Omental fat pad (tissue), 4 donors: ENCODE data around the gene SLC24A4. TPM values are rescaled to one million over a fixed set of nuclear protein-coding genes. Genes with fewer than 3 reads are reported as not detected.

Experiments used
- ATAC-seq: fragments of 150-250 bp; one replicate; pipeline ENCODE4 v1.9.1; 2016; ENCODE audit warnings: mild to moderate bottlenecking, moderate library complexity; ENCODE audit not compliant: low FRiP score
- DNase-seq: peaks from one replicate; pipeline ENCODE4 v3.0.0-alpha.2; 2019; ENCODE audit warnings: low spot score
- total RNA-seq, 4 donors: library from RNA; depleted of rRNA; stranded (reverse); fragments of >200 nt; gene quantifications; one replicate each; pipeline ENCODE4 v1.1.0, GENCODE V29; 2016
- TF ChIP-seq, protein P1 (sequence below), 3 donors: fragments of 450-650 bp; IDR thresholded peaks; one replicate each; pipeline ENCODE4 v1.5.1; 2016 to 2017; ENCODE audit warnings: antibody characterized with exemption in 3 of 3, mild to moderate bottlenecking in 3 of 3, moderate library complexity in 2 of 3

Gene SLC24A4
- total RNA-seq, 4 donors from 2014 or later: 0.48 to 2.2 (median 0.79) TPM

DNA sequence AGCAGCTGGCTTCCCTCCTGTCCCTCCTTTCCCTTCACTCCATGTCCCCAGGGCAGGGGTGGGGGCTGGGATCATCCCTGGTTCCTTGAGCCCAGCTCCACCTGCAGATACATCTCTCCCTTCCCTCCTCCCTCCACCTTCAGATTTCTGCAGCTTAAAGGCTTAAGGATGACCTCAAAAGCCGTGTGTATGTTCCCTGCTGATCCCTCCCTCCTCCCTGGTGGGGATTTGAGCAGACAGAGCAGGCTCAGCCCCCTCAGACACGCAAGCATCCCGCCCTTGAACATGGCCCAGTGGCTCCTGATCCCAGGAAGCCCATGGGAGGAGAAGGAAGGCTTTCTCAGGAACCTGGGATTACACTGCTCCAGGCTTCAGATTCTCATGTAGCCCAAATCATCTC lies 107.7 kb downstream of the SLC24A4 start:
- TF ChIP-seq, protein P1, sequence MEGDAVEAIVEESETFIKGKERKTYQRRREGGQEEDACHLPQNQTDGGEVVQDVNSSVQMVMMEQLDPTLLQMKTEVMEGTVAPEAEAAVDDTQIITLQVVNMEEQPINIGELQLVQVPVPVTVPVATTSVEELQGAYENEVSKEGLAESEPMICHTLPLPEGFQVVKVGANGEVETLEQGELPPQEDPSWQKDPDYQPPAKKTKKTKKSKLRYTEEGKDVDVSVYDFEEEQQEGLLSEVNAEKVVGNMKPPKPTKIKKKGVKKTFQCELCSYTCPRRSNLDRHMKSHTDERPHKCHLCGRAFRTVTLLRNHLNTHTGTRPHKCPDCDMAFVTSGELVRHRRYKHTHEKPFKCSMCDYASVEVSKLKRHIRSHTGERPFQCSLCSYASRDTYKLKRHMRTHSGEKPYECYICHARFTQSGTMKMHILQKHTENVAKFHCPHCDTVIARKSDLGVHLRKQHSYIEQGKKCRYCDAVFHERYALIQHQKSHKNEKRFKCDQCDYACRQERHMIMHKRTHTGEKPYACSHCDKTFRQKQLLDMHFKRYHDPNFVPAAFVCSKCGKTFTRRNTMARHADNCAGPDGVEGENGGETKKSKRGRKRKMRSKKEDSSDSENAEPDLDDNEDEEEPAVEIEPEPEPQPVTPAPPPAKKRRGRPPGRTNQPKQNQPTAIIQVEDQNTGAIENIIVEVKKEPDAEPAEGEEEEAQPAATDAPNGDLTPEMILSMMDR (IDR thresholded peaks at IDR 0.05): no peak
- DNase-seq (no peak), ATAC-seq (no peak)

DNA sequence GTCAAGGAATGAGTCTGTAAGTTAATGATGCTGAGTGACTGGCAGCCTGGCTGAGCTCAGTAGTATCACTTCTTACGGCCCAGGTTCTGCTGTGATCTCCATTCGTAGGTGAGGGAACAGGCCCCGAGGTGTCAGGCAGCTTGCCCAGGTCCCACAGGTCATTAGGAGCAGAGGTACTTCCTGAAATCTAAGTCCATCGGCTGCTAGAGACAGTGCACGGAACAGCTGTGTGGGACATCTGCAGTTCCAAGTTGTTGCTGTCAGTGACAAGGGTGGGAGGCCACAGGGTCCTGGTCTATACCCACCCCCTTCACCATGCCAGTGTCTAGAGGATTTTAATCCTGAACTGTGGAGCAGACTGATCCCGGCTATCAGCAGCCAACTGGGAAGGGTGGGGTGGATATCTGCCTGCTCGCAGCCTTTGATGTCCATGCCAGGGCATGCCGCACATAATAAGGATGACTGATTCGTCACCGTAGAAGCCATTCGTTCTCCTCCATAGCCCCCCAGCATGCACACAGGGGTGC lies 108.3 kb downstream of the SLC24A4 start:
- TF ChIP-seq, protein P1 (IDR thresholded peaks at IDR 0.05): no peak
- ATAC-seq: no peak

DNA sequence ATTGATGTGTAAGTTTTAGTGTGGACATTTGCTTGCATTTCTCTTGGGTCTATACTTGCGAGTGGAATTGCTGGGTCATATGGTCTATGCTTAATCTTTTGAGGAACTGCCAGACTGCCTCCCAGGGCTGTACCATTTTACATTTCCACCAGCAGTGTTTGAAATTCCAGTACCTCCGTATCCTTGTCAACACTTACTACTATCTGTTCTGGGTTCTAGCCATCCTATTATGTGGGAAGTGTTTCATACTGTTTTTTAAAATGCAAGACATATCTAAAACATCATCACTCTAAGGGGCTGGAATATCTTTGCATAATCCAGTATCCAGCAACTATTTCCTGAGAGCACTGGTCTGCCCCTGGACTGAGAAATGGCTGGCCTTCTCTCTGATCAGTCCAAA lies 110.4 kb downstream of the SLC24A4 start:
- ATAC-seq: no peak
- no peak for DNase-seq
- TF ChIP-seq, protein P1 (IDR thresholded peaks at IDR 0.05): no peak

More for the DNA sequence above, 108.3 kb downstream of the SLC24A4 start:
- no peak for DNase-seq

DNA sequence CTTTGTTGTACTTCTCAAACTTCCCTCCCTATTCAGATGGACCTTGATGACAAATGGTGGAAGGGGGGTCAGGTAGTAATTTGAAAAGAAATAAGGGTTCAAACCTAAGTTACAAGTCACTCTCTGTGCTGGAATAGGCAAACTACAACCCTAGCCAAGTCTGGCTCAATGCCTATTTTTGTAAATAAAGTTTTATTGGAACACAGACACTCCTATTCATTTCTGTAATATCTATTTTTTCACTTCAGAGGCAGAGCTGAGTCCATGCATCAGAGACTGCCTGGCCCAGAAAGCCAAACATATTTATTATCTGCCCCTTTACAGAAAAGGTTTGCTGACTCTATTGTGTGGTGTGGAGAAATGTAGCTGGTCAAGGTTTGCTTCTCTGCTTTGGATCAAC lies 112.2 kb downstream of the SLC24A4 start:
- no peak for DNase-seq
- ATAC-seq: no peak
- TF ChIP-seq, protein P1 (IDR thresholded peaks at IDR 0.05): no peak

GRCh38 chr14:92436115-92436776 lies 113.3 kb downstream of the SLC24A4 start:
- ATAC-seq: no peak
- no peak for DNase-seq
- TF ChIP-seq, protein P1 (IDR thresholded peaks at IDR 0.05): no peak

DNA sequence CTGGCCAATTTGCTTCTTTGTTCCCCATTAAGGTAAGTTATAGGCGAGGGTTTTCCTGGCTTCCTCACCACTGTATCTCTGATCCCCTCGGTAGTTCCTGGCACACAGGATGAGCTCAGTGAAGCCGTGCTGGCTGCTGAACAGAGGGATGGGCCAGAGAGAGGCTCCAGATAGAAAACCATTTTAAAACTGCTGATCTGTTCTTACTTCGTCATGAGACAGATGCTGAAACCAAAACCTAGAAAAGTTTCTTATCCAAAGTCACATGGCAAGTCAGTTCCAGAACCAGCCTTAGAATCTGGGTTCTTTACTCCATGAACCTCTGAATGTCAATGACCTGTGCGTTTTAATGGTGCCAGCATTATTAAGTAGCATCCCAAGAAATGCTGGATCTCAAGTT lies 114.3 kb downstream of the SLC24A4 start:
- DNase-seq (no peak), ATAC-seq (no peak)
- TF ChIP-seq, protein P1 (IDR thresholded peaks at IDR 0.05): no peak

DNA sequence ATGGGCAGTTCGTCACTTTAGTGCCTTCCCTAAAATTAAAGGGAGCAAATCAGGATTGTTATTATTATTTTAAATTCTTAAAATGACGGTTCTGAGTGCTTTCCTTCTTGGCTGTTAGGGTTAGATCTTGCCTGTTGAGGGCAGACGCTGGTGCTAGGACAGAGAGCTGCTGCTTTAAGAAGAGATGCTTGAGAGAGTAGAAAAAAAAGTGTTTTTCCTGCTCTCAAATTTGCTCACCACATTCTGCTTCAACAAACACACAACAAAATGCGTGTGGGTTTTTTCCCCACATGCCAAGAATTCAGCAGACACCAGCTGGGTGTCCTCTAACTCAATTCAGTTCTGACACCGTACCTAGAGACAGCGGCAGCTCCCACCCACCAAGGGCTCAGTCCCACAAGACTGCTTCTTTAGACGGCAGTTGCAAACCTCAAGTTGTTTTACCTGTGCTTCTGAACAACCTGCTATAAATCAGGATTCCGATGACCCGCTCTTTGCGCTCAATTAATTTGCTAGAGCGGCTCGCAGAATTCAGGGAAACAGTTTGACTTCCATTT lies 114.8 kb downstream of the SLC24A4 start:
- TF ChIP-seq, protein P1 (IDR thresholded peaks at IDR 0.05): no peak
- ATAC-seq: no peak
- DNase-seq: no peak
